ENCODE data around the gene MYEOV. TPM values are rescaled to one million over a fixed set of nuclear protein-coding genes. Genes with fewer than 3 reads are reported as not detected.

Gene MYEOV
- polyA plus RNA-seq, 2 donors = 18.3 to 32.2 TPM

GRCh38 chr11:69305885-69306540 lies 12.1 kb downstream of the MYEOV start:
- Histone ChIP-seq H3K36me3 (ENCODE audit: control insufficient read depth in 2 of 2, insufficient read depth in 2 of 2, low read length in 1 of 2) (no peaks in the 10 kb centered on the region), H3K4me1 (ENCODE audit: control insufficient read depth in 2 of 2, insufficient read depth in 2 of 2, low read length in 1 of 2) (peaks cover 2 to 15% of the 10 kb centered on the region in 2 donors), H3K27me3 (ENCODE audit: control insufficient read depth in 1 of 2, insufficient read depth in 2 of 2, low read length in 2 of 2) (no peaks in the 10 kb centered on the region), H3K27ac (ENCODE audit: low read depth in 2 of 2, low read length in 1 of 2) (no peak overlapping the region), H3K9me3 (ENCODE audit: control insufficient read depth in 2 of 2, insufficient read depth in 1 of 2, low read depth in 1 of 2, low read length in 1 of 2) (no peaks in the 10 kb centered on the region), H3K4me3 (ENCODE audit: low read depth in 1 of 2, low read length in 2 of 2) (no peak overlapping the region)
- WGBS, 2 donors = 67 to 74% methylated on average over 11 of the region's 11 CpGs

DNA sequence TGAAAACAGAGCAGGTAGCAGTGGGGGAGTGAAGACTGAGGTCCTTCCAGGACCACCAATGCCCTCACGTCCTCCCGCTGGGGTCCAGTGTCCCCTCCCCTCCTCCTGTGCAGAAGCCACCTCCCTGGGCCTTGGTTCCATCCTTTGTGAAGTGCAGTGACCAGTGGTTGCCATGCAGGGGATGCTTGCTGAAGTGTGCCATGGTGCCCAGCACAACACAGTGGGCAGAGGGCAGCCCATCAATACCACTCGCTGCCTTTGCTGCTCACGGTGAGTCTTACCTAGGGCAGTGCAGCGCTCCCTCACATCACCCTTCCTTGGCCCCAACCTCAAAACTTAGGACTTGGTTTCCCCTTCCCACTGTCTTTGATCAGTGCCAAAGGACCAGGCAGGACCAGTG lies 12.9 kb downstream of the MYEOV start:
- Histone ChIP-seq H3K36me3 (ENCODE audit: control insufficient read depth in 2 of 2, insufficient read depth in 2 of 2, low read length in 1 of 2) (no peaks in the 10 kb centered on the region), H3K27ac (ENCODE audit: low read depth in 2 of 2, low read length in 1 of 2) (no peak overlapping the region), H3K4me1 (ENCODE audit: control insufficient read depth in 2 of 2, insufficient read depth in 2 of 2, low read length in 1 of 2) (peaks cover 0 to 13% of the 10 kb centered on the region in 2 donors), H3K4me3 (ENCODE audit: low read depth in 1 of 2, low read length in 2 of 2) (no peak overlapping the region), H3K27me3 (ENCODE audit: control insufficient read depth in 1 of 2, insufficient read depth in 2 of 2, low read length in 2 of 2) (no peaks in the 10 kb centered on the region), H3K9me3 (ENCODE audit: control insufficient read depth in 2 of 2, insufficient read depth in 1 of 2, low read depth in 1 of 2, low read length in 1 of 2) (no peaks in the 10 kb centered on the region)
- whole genome bisulfite sequencing, 2 donors = 85 to 91% methylated on average over 5 of the region's 5 CpGs

- no peaks in the 10 kb centered on the region for H3K27me3 ChIP-seq (ENCODE audit: control insufficient read depth in 1 of 2, insufficient read depth in 2 of 2, low read length in 2 of 2)
- peaks cover 0 to 7% of the 10 kb centered on the region in 2 donors for H3K4me1 ChIP-seq (ENCODE audit: control insufficient read depth in 2 of 2, insufficient read depth in 2 of 2, low read length in 1 of 2)
- 82 to 84% methylated on average over 6 of the region's 6 CpGs for WGBS, 2 donors
- H3K27ac ChIP-seq (ENCODE audit: low read depth in 2 of 2, low read length in 1 of 2) = no peak overlapping the region
- no peak overlapping the region for H3K4me3 ChIP-seq (ENCODE audit: low read depth in 1 of 2, low read length in 2 of 2)
- H3K9me3 ChIP-seq (ENCODE audit: control insufficient read depth in 2 of 2, insufficient read depth in 1 of 2, low read depth in 1 of 2, low read length in 1 of 2) = no peaks in the 10 kb centered on the region
- no peaks in the 10 kb centered on the region for H3K36me3 ChIP-seq (ENCODE audit: control insufficient read depth in 2 of 2, insufficient read depth in 2 of 2, low read length in 1 of 2)
Measured at GRCh38 chr11:69307421-69307820, 13.5 kb downstream of the MYEOV start.

DNA sequence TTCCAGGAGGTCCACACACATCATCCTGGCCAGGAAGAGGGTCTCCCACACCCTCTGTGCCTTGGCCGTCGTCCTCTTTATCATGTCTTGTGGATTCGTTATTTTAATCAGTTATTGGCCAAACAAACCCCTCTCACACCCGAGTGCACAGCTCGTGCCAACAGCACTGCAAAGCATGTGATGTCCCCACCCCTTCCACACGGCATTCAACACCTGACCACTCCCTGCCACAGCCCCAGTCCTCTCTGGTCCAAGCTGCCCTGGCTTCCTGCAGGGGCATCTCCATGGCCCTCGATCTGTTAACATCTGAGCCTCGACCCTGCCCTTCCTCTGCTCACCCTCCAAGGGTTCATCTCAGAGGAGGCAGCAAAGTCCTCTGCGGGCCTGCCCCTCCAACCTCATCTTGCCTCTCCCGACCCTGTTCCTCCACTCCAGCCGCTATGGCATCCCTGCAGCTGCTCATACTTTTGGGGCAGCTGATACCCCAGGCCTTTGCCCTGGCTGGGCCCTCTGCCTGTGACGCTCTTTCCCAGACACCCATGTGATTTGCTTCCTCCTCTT lies 14.0 kb downstream of the MYEOV start:
- Histone ChIP-seq H3K4me3 (ENCODE audit: low read depth in 1 of 2, low read length in 2 of 2) (no peak overlapping the region), H3K36me3 (ENCODE audit: control insufficient read depth in 2 of 2, insufficient read depth in 2 of 2, low read length in 1 of 2) (no peaks in the 10 kb centered on the region), H3K27me3 (ENCODE audit: control insufficient read depth in 1 of 2, insufficient read depth in 2 of 2, low read length in 2 of 2) (no peaks in the 10 kb centered on the region), H3K4me1 (ENCODE audit: control insufficient read depth in 2 of 2, insufficient read depth in 2 of 2, low read length in 1 of 2) (peaks cover 0 to 6% of the 10 kb centered on the region in 2 donors), H3K9me3 (ENCODE audit: control insufficient read depth in 2 of 2, insufficient read depth in 1 of 2, low read depth in 1 of 2, low read length in 1 of 2) (no peaks in the 10 kb centered on the region), H3K27ac (ENCODE audit: low read depth in 2 of 2, low read length in 1 of 2) (no peak overlapping the region)
- 76 to 86% methylated on average over 12 of the region's 12 CpGs for WGBS, 2 donors

- H3K27me3 ChIP-seq (ENCODE audit: control insufficient read depth in 1 of 2, insufficient read depth in 2 of 2, low read length in 2 of 2) = no peaks in the 10 kb centered on the region
- 87 to 92% methylated on average over 9 of the region's 9 CpGs for WGBS, 2 donors
- H3K27ac ChIP-seq (ENCODE audit: low read depth in 2 of 2, low read length in 1 of 2) = no peak overlapping the region
- no peak overlapping the region for H3K4me3 ChIP-seq (ENCODE audit: low read depth in 1 of 2, low read length in 2 of 2)
- peaks cover 0 to 6% of the 10 kb centered on the region in 2 donors for H3K4me1 ChIP-seq (ENCODE audit: control insufficient read depth in 2 of 2, insufficient read depth in 2 of 2, low read length in 1 of 2)
- H3K9me3 ChIP-seq (ENCODE audit: control insufficient read depth in 2 of 2, insufficient read depth in 1 of 2, low read depth in 1 of 2, low read length in 1 of 2) = no peaks in the 10 kb centered on the region
- no peaks in the 10 kb centered on the region for H3K36me3 ChIP-seq (ENCODE audit: control insufficient read depth in 2 of 2, insufficient read depth in 2 of 2, low read length in 1 of 2)
Measured at GRCh38 chr11:69308491-69308911, 14.5 kb downstream of the MYEOV start.

DNA sequence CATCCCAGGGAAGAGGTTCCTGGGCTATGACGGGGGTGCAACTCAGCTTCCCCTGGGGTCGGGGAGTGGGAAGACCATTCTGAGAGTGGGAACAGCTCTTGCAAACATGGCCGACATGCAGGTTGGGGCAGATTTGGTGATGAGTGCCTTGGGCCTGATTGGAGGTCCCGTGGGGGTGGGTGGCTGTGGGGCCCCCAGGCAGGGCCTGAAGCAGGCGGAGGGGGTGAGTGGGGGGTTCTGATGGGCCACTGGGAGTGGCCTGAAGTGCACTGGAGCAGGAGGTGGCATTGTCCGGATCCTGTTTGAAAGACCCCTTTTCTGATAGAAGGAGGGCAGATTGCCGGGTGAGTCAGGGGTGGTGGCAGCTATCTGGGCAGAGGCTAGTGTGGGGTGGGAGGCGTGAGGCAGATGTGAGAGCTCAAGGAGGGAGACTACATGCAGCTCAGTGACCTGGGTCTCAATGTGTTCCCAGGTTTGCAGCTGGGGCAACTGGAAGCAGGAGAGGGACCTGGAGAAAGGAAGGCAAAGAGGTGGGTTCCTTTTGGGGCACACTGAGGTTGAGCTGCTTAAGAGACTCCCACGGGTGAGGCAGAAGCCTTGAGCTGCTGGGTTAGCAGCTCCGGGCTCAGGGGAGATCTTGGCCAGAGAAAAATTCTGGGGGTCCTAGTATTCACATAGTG lies 15.1 kb downstream of the MYEOV start:
- Histone ChIP-seq H3K9me3 (ENCODE audit: control insufficient read depth in 2 of 2, insufficient read depth in 1 of 2, low read depth in 1 of 2, low read length in 1 of 2) (peaks cover 0 to 1% of the 10 kb centered on the region in 2 donors), H3K36me3 (ENCODE audit: control insufficient read depth in 2 of 2, insufficient read depth in 2 of 2, low read length in 1 of 2) (no peaks in the 10 kb centered on the region), H3K27ac (ENCODE audit: low read depth in 2 of 2, low read length in 1 of 2) (no peak overlapping the region), H3K4me3 (ENCODE audit: low read depth in 1 of 2, low read length in 2 of 2) (no peak overlapping the region), H3K4me1 (ENCODE audit: control insufficient read depth in 2 of 2, insufficient read depth in 2 of 2, low read length in 1 of 2) (peaks cover 0 to 6% of the 10 kb centered on the region in 2 donors), H3K27me3 (ENCODE audit: control insufficient read depth in 1 of 2, insufficient read depth in 2 of 2, low read length in 2 of 2) (no peaks in the 10 kb centered on the region)
- 94 to 95% methylated on average over 10 of the region's 10 CpGs for WGBS, 2 donors

GRCh38 chr11:69309631-69310280 lies 15.8 kb downstream of the MYEOV start:
- H3K27me3 ChIP-seq (ENCODE audit: control insufficient read depth in 1 of 2, insufficient read depth in 2 of 2, low read length in 2 of 2) = no peaks in the 10 kb centered on the region
- H3K9me3 ChIP-seq (ENCODE audit: control insufficient read depth in 2 of 2, insufficient read depth in 1 of 2, low read depth in 1 of 2, low read length in 1 of 2) = peaks cover 0 to 1% of the 10 kb centered on the region in 2 donors
- peaks cover 0 to 6% of the 10 kb centered on the region in 2 donors for H3K4me1 ChIP-seq (ENCODE audit: control insufficient read depth in 2 of 2, insufficient read depth in 2 of 2, low read length in 1 of 2)
- H3K27ac ChIP-seq (ENCODE audit: low read depth in 2 of 2, low read length in 1 of 2) = no peak overlapping the region
- 83 to 84% methylated on average over 8 of the region's 8 CpGs for WGBS, 2 donors
- H3K36me3 ChIP-seq (ENCODE audit: control insufficient read depth in 2 of 2, insufficient read depth in 2 of 2, low read length in 1 of 2) = no peaks in the 10 kb centered on the region
- H3K4me3 ChIP-seq (ENCODE audit: low read depth in 1 of 2, low read length in 2 of 2) = no peak overlapping the region

DNA sequence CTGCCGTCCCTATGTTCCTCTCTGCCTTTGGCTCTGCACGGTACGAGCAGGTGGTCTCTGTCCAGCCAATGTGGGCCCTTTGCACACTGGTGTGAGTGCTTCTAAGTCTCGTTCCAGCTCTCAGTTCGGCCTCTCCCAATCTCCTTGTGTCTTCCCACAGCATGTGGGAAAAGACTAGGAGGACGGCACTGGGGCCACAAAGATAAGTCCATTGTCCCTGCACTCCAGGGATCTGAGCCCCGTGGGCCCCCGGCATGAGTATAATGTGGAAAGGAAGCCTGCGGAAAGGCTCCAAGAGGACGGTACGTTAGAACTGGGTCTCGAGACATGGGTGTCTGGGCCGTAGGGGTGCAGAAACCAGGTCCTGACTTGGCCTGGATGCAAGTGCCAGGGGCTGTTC lies 16.4 kb downstream of the MYEOV start:
- H3K4me3 ChIP-seq (ENCODE audit: low read depth in 1 of 2, low read length in 2 of 2) = no peak overlapping the region
- no peaks in the 10 kb centered on the region for H3K27me3 ChIP-seq (ENCODE audit: control insufficient read depth in 1 of 2, insufficient read depth in 2 of 2, low read length in 2 of 2)
- 89 to 90% methylated on average over 13 of the region's 13 CpGs for WGBS, 2 donors
- peaks cover 0 to 1% of the 10 kb centered on the region in 2 donors for H3K9me3 ChIP-seq (ENCODE audit: control insufficient read depth in 2 of 2, insufficient read depth in 1 of 2, low read depth in 1 of 2, low read length in 1 of 2)
- no peaks in the 10 kb centered on the region for H3K36me3 ChIP-seq (ENCODE audit: control insufficient read depth in 2 of 2, insufficient read depth in 2 of 2, low read length in 1 of 2)
- H3K27ac ChIP-seq (ENCODE audit: low read depth in 2 of 2, low read length in 1 of 2) = no peak overlapping the region
- H3K4me1 ChIP-seq (ENCODE audit: control insufficient read depth in 2 of 2, insufficient read depth in 2 of 2, low read length in 1 of 2) = peaks cover 0 to 6% of the 10 kb centered on the region in 2 donors

DNA sequence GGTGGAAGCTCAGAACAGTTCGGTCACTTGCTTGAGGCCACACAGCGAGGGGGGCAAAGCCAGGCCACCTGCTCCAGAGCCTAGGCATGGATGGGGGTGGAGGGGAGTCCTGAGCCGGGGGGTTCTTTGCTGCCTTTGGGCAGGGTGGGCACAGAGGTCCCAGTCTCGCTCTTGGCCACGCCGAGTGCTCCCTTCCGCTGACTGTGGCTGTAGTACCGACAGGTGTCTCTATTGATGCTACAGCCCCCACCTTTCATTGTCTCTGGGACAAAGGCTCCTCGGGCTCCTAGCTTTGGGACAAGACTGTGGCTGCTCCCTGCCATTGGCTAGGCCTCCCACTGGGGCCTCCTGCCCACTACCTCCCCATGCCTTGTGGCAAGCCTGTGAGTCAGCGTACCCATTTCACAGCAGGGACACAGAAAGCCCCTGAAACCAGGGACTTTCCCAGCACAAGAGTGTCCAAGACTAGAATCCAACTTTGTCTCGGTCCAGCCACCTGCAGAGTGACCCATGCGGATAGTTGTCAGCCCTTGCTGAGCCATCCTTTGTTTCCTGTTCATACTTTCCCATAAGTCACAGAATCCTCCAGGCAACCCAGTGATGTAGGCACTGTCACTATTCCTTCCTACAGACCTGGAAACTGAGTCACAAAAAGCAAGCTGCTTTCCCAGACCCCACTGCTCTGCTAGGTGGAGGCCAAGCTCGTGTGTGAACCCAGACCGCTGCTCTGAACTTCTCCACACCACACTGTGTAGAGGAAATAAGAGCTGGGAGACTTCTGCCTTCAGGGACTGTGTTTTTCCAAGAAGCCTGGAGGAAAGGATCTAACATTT lies 17.2 kb downstream of the MYEOV start:
- Histone ChIP-seq H3K36me3 (ENCODE audit: control insufficient read depth in 2 of 2, insufficient read depth in 2 of 2, low read length in 1 of 2) (no peaks in the 10 kb centered on the region), H3K27me3 (ENCODE audit: control insufficient read depth in 1 of 2, insufficient read depth in 2 of 2, low read length in 2 of 2) (no peaks in the 10 kb centered on the region), H3K4me1 (ENCODE audit: control insufficient read depth in 2 of 2, insufficient read depth in 2 of 2, low read length in 1 of 2) (peaks cover 0 to 6% of the 10 kb centered on the region in 2 donors), H3K27ac (ENCODE audit: low read depth in 2 of 2, low read length in 1 of 2) (no peak overlapping the region), H3K4me3 (ENCODE audit: low read depth in 1 of 2, low read length in 2 of 2) (no peak overlapping the region), H3K9me3 (ENCODE audit: control insufficient read depth in 2 of 2, insufficient read depth in 1 of 2, low read depth in 1 of 2, low read length in 1 of 2) (peaks cover 0 to 1% of the 10 kb centered on the region in 2 donors)
- 87% methylated on average over 14 of the region's 14 CpGs for WGBS, 2 donors

Measured in esophagus (tissue), 2 donors.